Neutrophil (primary cell): ENCODE results near the gene UBA1.

ENCODE experiments used
- H3K27ac ChIP-seq: fragments of 200-600 bp; sonication (generic); 2 replicates; pipeline ENCODE4 v1.5.1; 2016; ENCODE audit warnings: mild to moderate bottlenecking, moderate library complexity
- H3K27me3 ChIP-seq: fragments of 200-600 bp; sonication (generic); 2 replicates; pipeline ENCODE4 v1.6.0; 2016; ENCODE audit warnings: mild to moderate bottlenecking
- H3K36me3 ChIP-seq: fragments of 200-600 bp; sonication (generic); 2 replicates; pipeline ENCODE4 v1.5.1; 2017
- H3K4me1 ChIP-seq, 2 experiments: fragments of 200-600 bp in 1 of 2; sonication (generic) in 1 of 2; 1 replicate in 1 of 2; 2 replicates in 1 of 2; pipeline versions ENCODE4 v1.5.1 to v1.6.1; 2013 to 2016; ENCODE audit warnings: low read depth in 1 of 2, low read length in 1 of 2, mild to moderate bottlenecking in 1 of 2, moderate library complexity in 1 of 2; ENCODE audit not compliant: control insufficient read depth in 1 of 2, insufficient read depth in 1 of 2
- H3K4me3 ChIP-seq, 2 experiments: fragments of 200-600 bp in 1 of 2; sonication (generic) in 1 of 2; 1 replicate in 1 of 2; 2 replicates in 1 of 2; pipeline ENCODE4 v1.5.1; 2013 to 2016; ENCODE audit warnings: low read depth in 1 of 2, low read length in 1 of 2, mild to moderate bottlenecking in 1 of 2, moderate library complexity in 1 of 2
- H3K9me3 ChIP-seq: fragments of 200-600 bp; sonication (generic); 2 replicates; pipeline ENCODE4 v1.5.1; 2016
- CTCF ChIP-seq: fragments of 200-600 bp; sonication (generic); IDR thresholded peaks from 2 replicates; pipeline ENCODE4 v1.5.1; 2016; ENCODE audit warnings: antibody characterized with exemption

The UBA1 gene

DNA sequence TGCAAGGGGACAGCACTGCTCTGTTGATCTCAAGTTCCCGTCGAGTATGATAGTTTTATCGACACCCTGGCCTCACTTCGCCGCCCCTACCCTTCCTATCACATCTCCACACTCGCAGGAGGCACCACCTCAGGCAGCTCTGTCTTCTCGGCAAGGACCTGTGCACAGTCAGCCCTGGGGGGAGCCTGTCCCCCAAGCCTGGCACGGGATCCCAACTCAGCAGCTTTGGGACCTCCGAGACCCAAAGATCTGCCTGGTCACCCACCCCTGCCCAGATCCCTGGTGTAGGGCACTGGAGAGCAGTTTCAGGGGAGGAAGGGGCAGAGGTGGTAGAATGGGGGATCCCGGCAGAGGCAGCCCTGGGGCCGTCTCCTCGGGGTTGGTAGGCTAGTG is 18.0 kb upstream of the UBA1 start:
- no peaks in the 10 kb centered on the region for H3K27me3 ChIP-seq

GRCh38 chrX:47176101-47176740 is 17.4 kb upstream of the UBA1 start:
- no peaks in the 10 kb centered on the region for H3K9me3 ChIP-seq
- no peaks in the 10 kb centered on the region for H3K4me1 ChIP-seq
- H3K27ac ChIP-seq = no peak overlapping the region
- TF ChIP-seq CTCF = no peak
- H3K36me3 ChIP-seq = peaks cover 99% of the 10 kb centered on the region
- H3K27me3 ChIP-seq = no peaks in the 10 kb centered on the region
- H3K4me3 ChIP-seq = no peak overlapping the region

More for the DNA sequence above, 18.0 kb upstream of the UBA1 start:
- Histone ChIP-seq H3K36me3 (peaks cover 99% of the 10 kb centered on the region), H3K27ac (no peak overlapping the region), H3K4me3 (no peak overlapping the region), H3K4me1 (no peaks in the 10 kb centered on the region), H3K9me3 (no peaks in the 10 kb centered on the region)
- TF ChIP-seq CTCF = no peak

GRCh38 chrX:47177079-47177478 is 16.6 kb upstream of the UBA1 start:
- no peak overlapping the region for H3K27ac ChIP-seq
- no peak overlapping the region for H3K4me3 ChIP-seq
- H3K4me1 ChIP-seq = no peaks in the 10 kb centered on the region
- H3K36me3 ChIP-seq = peaks cover 99% of the 10 kb centered on the region
- no peaks in the 10 kb centered on the region for H3K27me3 ChIP-seq
- no peaks in the 10 kb centered on the region for H3K9me3 ChIP-seq
- no peak for TF ChIP-seq CTCF

DNA sequence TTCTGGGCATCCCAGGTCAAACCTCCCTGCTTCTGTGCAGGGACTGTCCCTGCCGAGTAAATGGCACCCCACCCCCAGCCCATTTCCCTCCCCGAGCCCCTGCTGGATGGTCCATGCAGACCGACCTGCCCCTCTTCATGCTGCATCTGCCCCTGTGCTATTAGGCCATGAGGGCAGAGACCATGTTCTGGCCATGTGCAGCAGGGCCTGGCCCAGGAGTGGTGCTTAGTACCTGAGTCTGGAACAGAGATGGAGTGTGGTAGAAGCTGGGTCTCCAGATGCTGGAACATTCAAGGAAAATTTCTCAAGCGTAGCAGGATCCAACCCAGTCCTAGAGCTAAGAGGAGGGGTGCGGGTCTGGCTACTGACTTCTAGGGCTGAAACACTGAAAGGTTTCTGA is 15.3 kb upstream of the UBA1 start:
- Histone ChIP-seq H3K27ac (no peak overlapping the region), H3K9me3 (no peaks in the 10 kb centered on the region), H3K4me3 (no peak overlapping the region), H3K4me1 (no peaks in the 10 kb centered on the region), H3K36me3 (peaks cover 99% of the 10 kb centered on the region), H3K27me3 (no peaks in the 10 kb centered on the region)
- TF ChIP-seq CTCF = no peak

DNA sequence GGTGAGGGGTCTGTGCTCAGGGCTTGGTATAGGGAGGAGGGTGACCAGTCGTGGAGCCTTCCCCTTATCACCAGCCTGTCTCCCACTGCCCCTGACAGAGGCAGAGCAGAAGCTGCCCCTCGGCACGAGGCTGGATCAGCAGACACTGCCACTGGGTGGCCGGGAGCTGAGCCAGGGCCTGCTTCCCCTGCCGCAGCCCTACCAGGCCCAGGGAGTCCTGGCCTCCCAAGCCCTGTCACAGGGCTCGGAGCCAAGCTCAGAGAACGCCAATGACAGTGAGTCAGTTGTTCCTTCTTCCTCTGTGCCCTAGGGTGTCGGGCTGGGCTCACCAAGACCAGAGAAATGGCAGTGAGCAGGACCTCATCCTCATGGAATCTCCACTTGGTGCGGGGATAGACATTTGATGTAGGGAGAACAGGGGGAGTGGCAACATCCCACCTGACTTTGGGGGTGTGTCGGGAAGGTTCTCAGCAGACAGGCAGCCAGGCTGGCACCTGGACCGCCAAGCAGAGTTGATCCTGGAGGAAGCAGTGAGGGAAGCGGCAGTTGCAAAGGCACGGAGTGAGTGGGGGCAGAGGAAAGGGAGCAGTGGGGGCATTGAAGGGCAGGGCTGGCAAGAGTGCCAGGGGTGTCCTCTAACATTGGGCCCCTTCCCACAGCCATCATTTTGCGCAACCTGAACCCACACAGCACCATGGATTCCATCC is 14.3 kb upstream of the UBA1 start:
- peaks cover 97% of the 10 kb centered on the region for H3K36me3 ChIP-seq
- H3K27me3 ChIP-seq = no peaks in the 10 kb centered on the region
- no peak overlapping the region for H3K27ac ChIP-seq
- TF ChIP-seq CTCF = no peak
- H3K9me3 ChIP-seq = no peaks in the 10 kb centered on the region
- no peaks in the 10 kb centered on the region for H3K4me1 ChIP-seq
- H3K4me3 ChIP-seq = no peak overlapping the region
